Small intestine (tissue), 7 donors: ENCODE measurements around the gene ZNF362. TPM values are rescaled to one million over a fixed set of nuclear protein-coding genes. Genes with fewer than 3 reads are reported as not detected.
"Not testable (repeated sequence)": the region's sequence is repeated elsewhere in the genome, so short reads cannot be mapped to it uniquely, and the experiment has no call there.

Experiments used
- DNase-seq, 2 donors: peaks; one replicate each; pipeline versions ENCODE4 v3.0.0 to v3.0.0-alpha.2; 2013
- FAIRE-seq: peaks from 2 replicates; lab custom pipeline; 2012; peaks lifted over from hg19 to GRCh38; lab: Jason Lieb, UNC
- H3K27ac ChIP-seq, 3 donors: one replicate each; pipeline ENCODE4 v1.5.1; 2013; ENCODE audit warnings: low read length in 2 of 3, mild to moderate bottlenecking in 2 of 3, control low read depth in 1 of 3, inconsistent platforms in 1 of 3, low read depth in 1 of 3, moderate library complexity in 1 of 3
- H3K27me3 ChIP-seq, 3 donors: one replicate each; pipeline ENCODE4 v1.6.1; 2013; ENCODE audit warnings: low read length in 3 of 3, inconsistent platforms in 1 of 3; ENCODE audit not compliant: control insufficient read depth in 3 of 3, insufficient read depth in 3 of 3
- H3K36me3 ChIP-seq, 3 donors: one replicate each; pipeline ENCODE4 v1.6.1; 2013; ENCODE audit warnings: low read length in 3 of 3, inconsistent platforms in 1 of 3, low read depth in 1 of 3, mild to moderate bottlenecking in 1 of 3, moderate library complexity in 1 of 3; ENCODE audit not compliant: control insufficient read depth in 3 of 3, insufficient read depth in 2 of 3
- H3K4me1 ChIP-seq, 3 donors: one replicate each; pipeline ENCODE4 v1.6.1; 2013; ENCODE audit warnings: low read length in 2 of 3, inconsistent platforms in 1 of 3, low read depth in 1 of 3, mild to moderate bottlenecking in 1 of 3, moderate library complexity in 1 of 3; ENCODE audit not compliant: control insufficient read depth in 3 of 3, insufficient read depth in 2 of 3
- H3K4me3 ChIP-seq, 3 donors: one replicate each; pipeline ENCODE4 v1.5.1; 2013; ENCODE audit warnings: low read length in 3 of 3, control low read depth in 1 of 3, inconsistent platforms in 1 of 3, low read depth in 1 of 3, mild to moderate bottlenecking in 1 of 3, moderate library complexity in 1 of 3
- H3K9me3 ChIP-seq, 2 donors: one replicate each; pipeline ENCODE4 v1.6.1; 2013; ENCODE audit warnings: low read depth in 1 of 2, low read length in 1 of 2; ENCODE audit not compliant: control insufficient read depth in 2 of 2, insufficient read depth in 1 of 2
- WGBS, 3 donors: extraction: QIAGEN DNeasy Blood & Tissue Kit; methylation state at CpG; one replicate each; pipeline ENCODE4 v1.1.7; 2013; 5-methylcytosine and 5-hydroxymethylcytosine counted together
- polyA plus RNA-seq, 4 donors: library from polyadenylated mRNA; stranded (reverse) in 3 of 4; unstranded in 1 of 4; fragments of 200-250 nt in 3 of 4; fragments of 120-200 nt in 1 of 4; gene quantifications; one replicate each; pipeline versions ENCODE4 v1.2.1 to v1.2.3, GENCODE V29; 2013
- donor health status: healthy with polysubstance abuse.
- donor health status: control.
- donor health status: control.
- donor health status: Bipolar disorder and iron deficiency.
- donor health status: healthy.

The ZNF362 gene
- polyA plus RNA-seq, 4 donors = 3.1 to 27.1 (median 8.1) TPM

DNA sequence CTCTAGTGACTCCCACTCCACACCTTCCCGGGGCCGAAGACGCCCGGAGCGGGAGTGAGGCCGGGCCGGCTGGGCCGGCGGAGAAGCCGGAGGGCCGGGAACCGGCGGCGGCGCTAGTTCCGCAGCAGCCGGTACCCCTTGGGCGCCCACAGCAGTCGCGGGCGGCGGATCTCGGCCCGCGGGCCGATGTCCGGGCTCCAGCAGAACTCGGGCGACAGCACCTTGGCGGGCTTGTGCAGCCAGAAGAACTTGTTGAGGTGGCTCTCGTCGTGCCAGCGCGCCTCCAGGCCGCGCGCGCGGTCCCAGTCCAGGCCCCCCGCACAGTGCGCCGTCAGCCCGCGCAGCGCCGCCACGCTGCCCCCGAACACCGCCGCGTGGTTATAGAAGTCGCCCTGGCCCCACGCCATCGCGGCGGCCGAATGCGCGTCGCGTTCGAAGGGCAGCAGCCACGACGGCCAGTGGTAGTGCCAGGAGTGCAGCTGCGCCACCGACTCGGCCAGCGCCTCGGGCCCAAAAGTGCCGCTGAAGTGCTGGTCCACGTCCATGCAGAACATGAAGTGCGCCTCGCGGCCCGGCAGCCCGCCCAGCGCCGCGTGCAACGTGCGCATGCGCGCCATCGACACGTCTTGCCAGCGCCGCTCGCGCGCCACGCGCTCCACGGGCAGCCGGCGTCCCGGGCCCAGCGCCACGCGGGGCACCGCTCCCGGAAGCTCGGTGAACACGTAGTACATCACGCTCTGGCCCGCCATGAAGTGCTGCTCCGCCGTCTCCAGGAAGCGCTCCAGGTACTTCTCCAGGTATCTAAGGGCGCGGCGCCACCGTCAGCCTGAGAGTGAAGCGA, 50.6 kb downstream of the ZNF362 start:
- peaks cover 0 to 8% (median 3%) of the 10 kb centered on the region in 3 donors for H3K27me3 ChIP-seq
- FAIRE-seq = no peak
- H3K27ac ChIP-seq = no peak overlapping the region

GRCh38 chr1:33307494-33307864, 51.2 kb downstream of the ZNF362 start:
- H3K9me3 ChIP-seq = no peaks in the 10 kb centered on the region
- no peak overlapping the region for H3K27ac ChIP-seq
- H3K4me3 ChIP-seq = no peak overlapping the region
- H3K36me3 ChIP-seq = no peaks in the 10 kb centered on the region
- no peak for DNase-seq
- 82 to 88% (median 85%) methylated on average over 3 to 5 of the region's 5 CpGs for WGBS, 3 donors
- peaks cover 0 to 8% (median 3%) of the 10 kb centered on the region in 3 donors for H3K27me3 ChIP-seq
- FAIRE-seq = no peak
- peaks cover 0 to 3% (median 0%) of the 10 kb centered on the region in 3 donors for H3K4me1 ChIP-seq

More for the DNA sequence above, 50.6 kb downstream of the ZNF362 start:
- Histone ChIP-seq H3K4me3 (peak overlapping the region in 1 of 3 donors; percentile 14), H3K36me3 (no peaks in the 10 kb centered on the region), H3K4me1 (peaks cover 0 to 3% (median 0%) of the 10 kb centered on the region in 3 donors), H3K9me3 (no peaks in the 10 kb centered on the region)
- WGBS, 3 donors = 16 to 23% (median 20%) methylated on average over 66 to 113 of the region's 113 CpGs
- peak in 1 of 2 donors; percentile 65 for DNase-seq

- not testable (repeated sequence) for H3K4me3 ChIP-seq, H3K27me3 ChIP-seq, FAIRE-seq, H3K27ac ChIP-seq, DNase-seq, H3K9me3 ChIP-seq, H3K4me1 ChIP-seq, H3K36me3 ChIP-seq
- 90 to 98% (median 91%) methylated on average over 17 to 32 of the region's 32 CpGs for WGBS, 3 donors
Measured at GRCh38 chr1:33309351-33309750, 53.1 kb downstream of the ZNF362 start.

DNA sequence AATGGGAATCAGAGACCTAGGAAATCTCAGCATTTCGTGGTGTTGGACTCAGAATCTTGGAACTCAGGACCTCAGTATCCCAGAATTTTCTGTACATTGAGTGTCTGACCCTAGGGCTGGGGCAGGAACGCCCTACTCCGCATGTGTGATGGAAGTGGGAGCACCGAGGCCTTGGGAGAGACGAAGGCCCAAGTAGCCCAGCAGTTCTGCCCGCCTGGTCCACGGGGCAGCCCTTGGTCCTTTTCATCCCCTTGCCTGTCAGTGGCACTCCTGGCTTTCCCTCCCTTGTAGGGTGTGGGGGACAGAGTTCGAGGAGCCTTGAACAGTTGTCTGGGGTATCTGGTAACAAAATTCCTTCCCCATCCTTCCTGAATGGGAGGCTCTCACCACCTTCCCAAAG, 54.4 kb downstream of the ZNF362 start:
- H3K27ac ChIP-seq = no peak overlapping the region
- peaks cover 0 to 3% (median 0%) of the 10 kb centered on the region in 3 donors for H3K4me1 ChIP-seq
- no peaks in the 10 kb centered on the region for H3K36me3 ChIP-seq
- no peak for FAIRE-seq
- WGBS, 3 donors = 67 to 84% (median 71%) methylated on average over 8 of the region's 8 CpGs
- DNase-seq = no peak
- peaks cover 0 to 8% (median 3%) of the 10 kb centered on the region in 3 donors for H3K27me3 ChIP-seq
- H3K9me3 ChIP-seq = no peaks in the 10 kb centered on the region
- no peak overlapping the region for H3K4me3 ChIP-seq

DNA sequence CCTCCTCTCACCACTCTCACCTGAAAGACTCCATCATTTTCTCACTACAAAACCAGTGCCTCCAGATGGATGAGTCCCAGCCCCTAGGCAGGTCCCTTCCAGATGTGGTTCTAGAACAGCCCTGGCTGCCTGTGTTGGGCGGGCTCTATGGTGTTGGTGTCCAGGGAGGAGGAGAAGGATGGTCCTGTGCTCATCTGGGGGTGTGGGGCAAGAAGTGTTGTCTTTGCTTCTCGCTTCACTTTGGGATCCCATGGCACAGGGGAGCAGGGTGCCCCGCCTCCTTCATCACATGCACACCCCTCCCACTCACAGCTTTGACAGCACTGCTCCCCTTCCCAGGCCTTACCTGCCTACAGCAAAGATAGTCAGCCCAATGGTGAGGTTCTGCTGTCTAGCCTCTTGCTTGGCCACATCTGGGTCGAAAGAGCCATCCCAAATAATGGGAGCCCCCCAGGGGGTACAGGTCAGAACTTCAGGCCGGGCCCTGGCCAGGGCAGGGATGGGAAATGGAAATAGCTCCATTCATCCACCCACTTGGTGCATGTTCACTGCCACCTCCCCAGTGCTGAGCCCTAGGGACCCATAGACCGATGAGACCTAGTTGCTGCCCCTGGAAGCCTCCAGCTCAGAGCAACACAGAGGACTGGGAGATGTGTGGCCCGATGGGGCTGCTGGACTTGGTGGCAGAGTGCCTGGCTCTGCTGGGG, 55.6 kb downstream of the ZNF362 start:
- no peak overlapping the region for H3K27ac ChIP-seq
- WGBS, 3 donors = 85 to 92% (median 89%) methylated on average over 7 of the region's 7 CpGs
- FAIRE-seq (no peak), DNase-seq (no peak)
- H3K27me3 ChIP-seq = peaks cover 0 to under 1% (median 0%) of the 10 kb centered on the region in 3 donors
- H3K9me3 ChIP-seq = no peaks in the 10 kb centered on the region
- H3K36me3 ChIP-seq = no peaks in the 10 kb centered on the region
- H3K4me1 ChIP-seq = no peaks in the 10 kb centered on the region
- no peak overlapping the region for H3K4me3 ChIP-seq

DNA sequence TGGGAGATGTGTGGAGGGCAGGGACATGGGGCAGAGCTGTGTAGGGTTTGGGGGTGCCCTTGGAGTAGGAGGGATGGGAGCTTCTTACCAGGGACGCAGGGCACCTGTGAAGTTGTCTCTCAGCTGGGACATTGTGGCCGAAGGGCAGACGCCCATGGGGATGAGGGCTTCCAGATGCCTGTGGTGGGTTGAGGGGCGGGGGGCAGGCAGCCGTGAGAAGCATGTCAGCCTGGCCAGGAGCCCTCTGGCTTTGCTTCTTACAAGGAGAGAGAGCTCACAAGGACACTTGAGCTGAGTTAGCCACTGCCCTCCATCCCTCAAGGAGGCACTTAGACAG, 56.1 kb downstream of the ZNF362 start:
- no peaks in the 10 kb centered on the region for H3K36me3 ChIP-seq
- WGBS, 3 donors = 72 to 87% (median 84%) methylated on average over 5 of the region's 5 CpGs
- FAIRE-seq = no peak
- H3K9me3 ChIP-seq = no peaks in the 10 kb centered on the region
- no peak overlapping the region for H3K4me3 ChIP-seq
- H3K27me3 ChIP-seq = no peaks in the 10 kb centered on the region
- DNase-seq = no peak
- H3K27ac ChIP-seq = no peak overlapping the region
- no peaks in the 10 kb centered on the region for H3K4me1 ChIP-seq

DNA sequence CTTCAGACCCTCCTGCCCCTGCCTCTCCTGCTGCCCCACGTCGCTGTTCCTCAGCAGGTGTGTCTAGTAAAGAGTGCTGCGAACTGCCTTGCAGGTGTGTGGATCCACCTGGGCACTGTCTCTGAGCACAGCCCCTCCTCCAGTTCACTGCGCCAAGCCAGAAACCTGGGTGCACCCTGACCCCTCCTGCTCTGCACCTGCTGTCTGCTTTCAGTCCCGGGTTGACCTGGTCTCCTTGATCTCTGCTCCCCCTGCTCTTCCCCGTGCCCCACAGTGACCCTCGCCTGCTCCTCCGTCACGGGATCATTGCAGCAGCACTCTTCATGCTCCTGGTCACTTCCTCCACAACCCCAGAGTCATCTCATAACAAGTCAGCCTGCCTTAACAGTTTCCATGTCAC, 58.1 kb downstream of the ZNF362 start:
- WGBS, 3 donors = 10 to 67% (median 42%) methylated on average over 9 of the region's 9 CpGs
- H3K9me3 ChIP-seq = no peaks in the 10 kb centered on the region
- H3K4me1 ChIP-seq = no peaks in the 10 kb centered on the region
- FAIRE-seq (no peak), DNase-seq (no peak)
- H3K36me3 ChIP-seq = no peaks in the 10 kb centered on the region
- no peak overlapping the region for H3K27ac ChIP-seq
- H3K4me3 ChIP-seq = no peak overlapping the region
- no peaks in the 10 kb centered on the region for H3K27me3 ChIP-seq

DNA sequence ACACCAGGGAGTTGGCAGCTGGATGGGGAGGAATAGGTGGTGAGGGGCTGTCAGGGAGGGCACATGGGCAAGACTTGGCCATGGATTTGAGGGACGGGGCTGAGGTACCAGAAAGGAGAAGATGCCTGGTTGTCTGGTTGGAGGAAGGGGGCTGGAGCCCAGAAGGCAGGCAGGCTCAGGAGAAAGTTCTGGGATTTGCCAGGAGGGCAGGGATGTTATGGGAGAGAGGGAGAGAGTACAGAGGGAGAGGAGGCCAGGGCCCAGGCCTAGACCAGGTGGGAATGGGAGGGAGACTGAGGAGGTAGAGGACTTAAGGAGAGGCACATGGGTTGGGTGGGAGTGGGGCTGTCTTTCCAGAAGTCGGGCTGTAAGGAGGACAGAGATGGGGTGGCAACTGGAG, 60.3 kb downstream of the ZNF362 start:
- Histone ChIP-seq H3K36me3 (no peaks in the 10 kb centered on the region), H3K4me3 (no peak overlapping the region), H3K27me3 (no peaks in the 10 kb centered on the region), H3K9me3 (no peaks in the 10 kb centered on the region), H3K27ac (no peak overlapping the region), H3K4me1 (no peaks in the 10 kb centered on the region)
- WGBS, 3 donors = 77 to 92% (median 83%) methylated on average over 2 of the region's 2 CpGs
- no peak for FAIRE-seq
- no peak for DNase-seq
